ENCODE results near the gene TSPAN16.

DNA sequence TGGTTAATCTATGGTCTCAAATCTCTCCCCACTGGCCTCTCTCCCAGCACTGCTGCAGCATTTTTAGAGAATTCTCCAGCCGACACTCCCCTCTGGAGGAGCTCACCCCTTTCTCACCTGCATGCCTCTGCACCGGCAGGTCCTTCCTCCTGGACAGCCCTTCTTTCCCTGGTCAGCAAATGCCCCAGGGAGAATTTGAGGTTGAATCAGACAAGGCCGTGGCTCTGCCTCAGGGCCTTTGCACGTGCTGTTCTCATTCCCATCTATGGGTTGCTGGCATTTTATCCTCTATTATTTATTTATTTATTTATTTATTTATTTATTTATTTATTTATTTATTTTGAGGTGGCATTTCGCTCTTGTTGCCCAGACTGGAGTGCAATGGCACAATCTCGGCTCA, 32.2 kb upstream of the TSPAN16 start:
- TF ChIP-seq, protein P1, sequence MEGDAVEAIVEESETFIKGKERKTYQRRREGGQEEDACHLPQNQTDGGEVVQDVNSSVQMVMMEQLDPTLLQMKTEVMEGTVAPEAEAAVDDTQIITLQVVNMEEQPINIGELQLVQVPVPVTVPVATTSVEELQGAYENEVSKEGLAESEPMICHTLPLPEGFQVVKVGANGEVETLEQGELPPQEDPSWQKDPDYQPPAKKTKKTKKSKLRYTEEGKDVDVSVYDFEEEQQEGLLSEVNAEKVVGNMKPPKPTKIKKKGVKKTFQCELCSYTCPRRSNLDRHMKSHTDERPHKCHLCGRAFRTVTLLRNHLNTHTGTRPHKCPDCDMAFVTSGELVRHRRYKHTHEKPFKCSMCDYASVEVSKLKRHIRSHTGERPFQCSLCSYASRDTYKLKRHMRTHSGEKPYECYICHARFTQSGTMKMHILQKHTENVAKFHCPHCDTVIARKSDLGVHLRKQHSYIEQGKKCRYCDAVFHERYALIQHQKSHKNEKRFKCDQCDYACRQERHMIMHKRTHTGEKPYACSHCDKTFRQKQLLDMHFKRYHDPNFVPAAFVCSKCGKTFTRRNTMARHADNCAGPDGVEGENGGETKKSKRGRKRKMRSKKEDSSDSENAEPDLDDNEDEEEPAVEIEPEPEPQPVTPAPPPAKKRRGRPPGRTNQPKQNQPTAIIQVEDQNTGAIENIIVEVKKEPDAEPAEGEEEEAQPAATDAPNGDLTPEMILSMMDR (IDR thresholded peaks at IDR 0.05; ENCODE audit: low read depth, low read length, poor library complexity, severe bottlenecking), result no peak
- TF ChIP-seq EZH2phosphoT487 (IDR thresholded peaks at IDR 0.05; ENCODE audit: borderline replicate concordance, low read length), result no peak
